ENCODE data around the gene GPD2. TPM values are rescaled to one million over a fixed set of nuclear protein-coding genes. Genes with fewer than 3 reads are reported as not detected.
"Not testable (repeated sequence)": the region's sequence is repeated elsewhere in the genome, so short reads cannot be mapped to it uniquely, and the experiment has no call there.

The GPD2 gene
- total RNA-seq, 2 experiments from 2014 or later, result 31.6 to 32.6 TPM

DNA sequence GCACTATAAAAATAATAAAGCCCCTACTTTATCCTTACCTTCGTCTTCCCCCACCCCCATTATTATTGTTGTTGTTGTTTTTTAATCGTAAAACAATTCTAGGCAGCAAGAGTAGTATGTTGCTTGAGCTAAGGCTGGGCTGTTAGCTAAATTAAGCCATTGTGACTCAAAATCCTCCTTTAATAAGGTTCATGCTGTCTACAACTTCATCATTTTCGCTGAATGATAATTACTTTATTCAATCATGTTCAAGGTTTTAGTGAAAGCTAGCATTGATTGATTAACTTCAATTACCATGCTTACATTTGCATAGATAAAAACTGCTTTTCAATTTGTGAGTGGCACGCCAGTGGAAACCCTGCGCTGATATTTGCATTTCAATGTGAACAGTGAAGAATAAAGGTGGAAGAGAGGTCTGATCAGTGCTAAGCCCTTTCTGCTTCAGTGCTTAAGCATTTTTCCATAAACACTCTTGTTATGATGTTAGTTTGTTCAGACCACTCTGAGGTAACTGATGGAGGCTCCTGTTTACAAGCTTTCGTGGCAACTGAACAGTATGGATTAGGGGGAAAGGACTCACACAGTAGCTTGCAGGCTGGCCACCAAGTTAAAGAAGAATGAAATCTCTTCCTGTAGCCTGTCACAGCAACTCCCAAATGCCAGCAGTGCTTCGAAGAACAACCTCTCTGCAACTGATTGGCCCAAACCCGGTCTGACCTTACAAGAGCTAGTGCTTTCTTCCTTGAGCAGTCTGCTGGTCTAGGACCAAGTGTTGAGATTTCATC, 156.8 kb downstream of the GPD2 start:
- DNase-seq (no peak), ATAC-seq (no peak)
- intact Hi-C loops (cut with DNase I, micrococcal nuclease), result loop anchor here in 1 of 2 experiments (5.0 kb wide), 1 partner anchor 599 kb away; no protein-coding TSS in a partner anchor
- no peak overlapping the region for H3K4me3 Mint-ChIP-seq
- no peaks in the 10 kb centered on the region for H3K36me3 Mint-ChIP-seq (ENCODE audit: low read depth)
- H3K4me1 Mint-ChIP-seq, result peaks cover 4% of the 10 kb centered on the region
- H3K27me3 Mint-ChIP-seq, result peaks cover 2% of the 10 kb centered on the region
- H3K27ac Mint-ChIP-seq, result no peak overlapping the region
- no peaks in the 10 kb centered on the region for H3K9me3 Mint-ChIP-seq (ENCODE audit: low read depth)
- ChIA-PET CTCF (no interaction called here), POLR2A (no interaction called here)

DNA sequence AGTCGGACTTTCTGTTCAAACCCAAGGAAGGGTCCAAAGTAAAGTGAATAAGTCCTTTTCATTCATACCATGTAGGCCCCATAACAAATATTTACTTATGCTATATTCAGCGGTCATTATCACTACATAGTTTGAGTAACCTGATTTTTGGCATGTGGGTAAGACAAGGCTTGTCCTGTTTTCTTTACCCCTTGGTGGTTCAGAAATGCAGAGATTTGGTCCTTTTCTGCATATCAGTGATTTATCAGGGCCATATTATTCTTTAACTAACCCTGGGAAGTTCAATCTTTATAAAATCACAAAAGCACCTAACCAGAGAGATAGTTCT, 157.4 kb downstream of the GPD2 start:
- H3K27me3 Mint-ChIP-seq, result peaks cover 2% of the 10 kb centered on the region
- ATAC-seq, result no peak
- peaks cover 4% of the 10 kb centered on the region for H3K4me1 Mint-ChIP-seq
- no peak overlapping the region for H3K4me3 Mint-ChIP-seq
- no peaks in the 10 kb centered on the region for H3K9me3 Mint-ChIP-seq (ENCODE audit: low read depth)
- H3K36me3 Mint-ChIP-seq (ENCODE audit: low read depth), result no peaks in the 10 kb centered on the region
- no peak overlapping the region for H3K27ac Mint-ChIP-seq
- intact Hi-C loops (cut with DNase I, micrococcal nuclease), result loop anchor here in 1 of 2 experiments (5.0 kb wide), 1 partner anchor 599 kb away; no protein-coding TSS in a partner anchor
- ChIA-PET CTCF (no interaction called here), POLR2A (no interaction called here)
- no peak for DNase-seq

DNA sequence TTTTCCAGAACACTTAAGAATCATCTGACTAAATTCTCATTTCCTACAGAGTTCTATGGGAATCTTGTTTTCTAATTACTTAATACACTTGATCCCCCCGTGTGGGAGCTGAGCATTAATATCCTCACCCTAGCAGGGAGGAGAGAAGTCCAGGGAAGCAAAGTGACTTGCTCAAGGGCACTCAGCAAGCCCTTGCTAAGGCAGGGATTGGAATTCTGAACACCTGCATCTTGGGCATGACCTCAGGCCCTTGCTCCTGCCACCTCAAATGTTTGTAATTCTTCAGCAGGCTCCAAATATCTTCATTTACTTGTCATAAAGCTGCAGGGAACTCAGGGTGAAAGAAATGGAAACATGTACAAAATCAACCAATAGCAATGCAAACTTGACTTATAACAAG, 162.4 kb downstream of the GPD2 start:
- intact Hi-C loops (cut with DNase I, micrococcal nuclease), result no loop called here
- H3K36me3 Mint-ChIP-seq (ENCODE audit: low read depth), result no peaks in the 10 kb centered on the region
- POLR2A ChIA-PET, result no interaction called here
- H3K27me3 Mint-ChIP-seq, result peaks cover 8% of the 10 kb centered on the region
- DNase-seq (no peak), ATAC-seq (no peak)
- H3K4me1 Mint-ChIP-seq, result no peaks in the 10 kb centered on the region
- no peak overlapping the region for H3K4me3 Mint-ChIP-seq
- no peak overlapping the region for H3K27ac Mint-ChIP-seq
- CTCF ChIA-PET, result no interaction called here
- H3K9me3 Mint-ChIP-seq (ENCODE audit: low read depth), result no peaks in the 10 kb centered on the region

DNA sequence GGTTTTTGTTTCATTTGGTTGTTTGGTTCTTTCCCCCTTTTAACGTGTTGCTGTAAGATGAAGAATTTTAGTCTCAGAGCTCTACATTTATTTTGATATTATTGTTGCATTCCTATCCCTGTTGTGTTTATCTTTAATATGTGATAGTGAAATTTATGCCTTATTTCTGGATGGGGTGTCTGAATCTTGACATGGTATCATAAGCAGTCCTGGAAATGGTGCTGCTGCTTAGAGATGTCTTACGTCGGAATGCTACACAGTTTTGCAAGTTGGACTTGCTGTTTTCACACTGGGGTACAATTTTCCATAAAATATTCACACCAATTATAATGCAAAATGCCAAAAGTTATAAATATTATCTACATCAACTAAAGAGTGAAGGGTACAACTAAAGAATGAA, 164.0 kb downstream of the GPD2 start:
- Mint-ChIP-seq H3K4me3 (no peak overlapping the region), H3K4me1 (no peaks in the 10 kb centered on the region), H3K9me3 (ENCODE audit: low read depth) (no peaks in the 10 kb centered on the region), H3K27ac (no peak overlapping the region), H3K27me3 (peaks cover 8% of the 10 kb centered on the region), H3K36me3 (ENCODE audit: low read depth) (no peaks in the 10 kb centered on the region)
- DNase-seq, result no peak
- intact Hi-C loops (cut with DNase I, micrococcal nuclease), result no loop called here
- ChIA-PET CTCF (no interaction called here), POLR2A (interaction anchor here (0.9 kb wide), 1 partner anchor 178 kb away, joined by 3 read pairs; no protein-coding TSS in a partner anchor)
- ATAC-seq, result no peak

DNA sequence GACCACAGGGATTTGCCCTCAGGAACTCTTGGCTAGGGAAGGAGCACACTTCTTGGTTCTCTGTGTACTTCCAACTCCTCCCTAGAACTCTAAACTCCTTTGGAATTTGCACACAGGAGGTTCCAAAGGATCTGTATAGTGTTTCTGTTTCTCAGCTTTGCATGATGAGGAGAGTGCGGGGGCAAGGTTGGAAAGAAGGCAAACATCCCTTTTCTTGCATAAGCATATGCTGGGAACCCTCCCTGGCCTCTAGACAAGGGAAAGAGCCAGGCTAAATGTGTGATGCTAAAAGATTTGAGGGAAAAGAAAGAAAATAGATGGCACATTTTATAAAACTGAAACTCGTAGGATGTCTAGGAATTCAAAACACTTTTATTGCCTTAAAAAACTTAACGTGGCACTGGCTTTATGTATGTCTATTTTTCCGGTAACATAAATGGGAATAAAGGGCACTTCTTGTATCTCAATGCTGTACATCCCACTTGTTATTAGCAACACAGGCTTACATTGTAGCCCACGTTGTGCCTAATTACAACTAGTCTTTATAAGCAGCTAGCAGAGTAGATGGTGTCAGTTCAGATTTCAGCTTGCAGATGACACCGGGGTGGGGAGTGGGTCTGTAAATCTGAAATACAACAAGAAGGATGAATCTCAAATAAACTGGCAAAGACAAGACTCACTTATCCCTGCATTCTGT, 165.8 kb downstream of the GPD2 start:
- CTCF ChIA-PET, result interaction anchor here (1.0 kb wide), 1 partner anchor 20 kb away, joined by 3 read pairs; no protein-coding TSS in a partner anchor
- POLR2A ChIA-PET, result no interaction called here
- intact Hi-C loops (cut with DNase I, micrococcal nuclease), result no loop called here

DNA sequence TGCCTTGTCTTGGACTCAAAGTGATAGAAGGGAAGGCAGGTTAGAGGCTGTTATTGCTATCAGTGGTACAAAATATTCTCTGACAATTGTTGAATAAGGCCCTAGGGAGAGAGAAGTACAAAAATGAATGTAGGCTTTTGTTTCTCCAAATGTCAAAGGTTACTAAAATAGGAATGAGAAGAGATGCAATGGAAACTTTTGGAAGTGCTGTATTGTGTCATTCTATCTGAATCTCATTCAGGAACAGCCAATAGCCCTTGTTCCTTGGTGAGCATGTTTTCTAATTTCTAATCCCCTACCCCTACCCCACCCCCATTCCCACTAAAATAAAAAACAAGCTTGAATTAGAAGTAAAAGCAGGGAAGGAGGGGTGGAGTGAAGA, 166.4 kb downstream of the GPD2 start:
- ATAC-seq (no peak), DNase-seq (no peak)
- Mint-ChIP-seq H3K27me3 (peaks cover 6% of the 10 kb centered on the region), H3K36me3 (ENCODE audit: low read depth) (no peaks in the 10 kb centered on the region), H3K4me3 (no peak overlapping the region), H3K27ac (no peak overlapping the region), H3K9me3 (ENCODE audit: low read depth) (no peaks in the 10 kb centered on the region), H3K4me1 (no peaks in the 10 kb centered on the region)
- intact Hi-C loops (cut with DNase I, micrococcal nuclease), result no loop called here
- CTCF ChIA-PET, result interaction anchor here (1.0 kb wide), 1 partner anchor 21 kb away, joined by 3 read pairs; no protein-coding TSS in a partner anchor
- POLR2A ChIA-PET, result no interaction called here

More for the DNA sequence above, 165.8 kb downstream of the GPD2 start:
- DNase-seq, result no peak
- Mint-ChIP-seq H3K4me3 (no peak overlapping the region), H3K9me3 (ENCODE audit: low read depth) (no peaks in the 10 kb centered on the region), H3K4me1 (no peaks in the 10 kb centered on the region), H3K36me3 (ENCODE audit: low read depth) (no peaks in the 10 kb centered on the region), H3K27me3 (peaks cover 6% of the 10 kb centered on the region), H3K27ac (no peak overlapping the region)
- no peak for ATAC-seq

DNA sequence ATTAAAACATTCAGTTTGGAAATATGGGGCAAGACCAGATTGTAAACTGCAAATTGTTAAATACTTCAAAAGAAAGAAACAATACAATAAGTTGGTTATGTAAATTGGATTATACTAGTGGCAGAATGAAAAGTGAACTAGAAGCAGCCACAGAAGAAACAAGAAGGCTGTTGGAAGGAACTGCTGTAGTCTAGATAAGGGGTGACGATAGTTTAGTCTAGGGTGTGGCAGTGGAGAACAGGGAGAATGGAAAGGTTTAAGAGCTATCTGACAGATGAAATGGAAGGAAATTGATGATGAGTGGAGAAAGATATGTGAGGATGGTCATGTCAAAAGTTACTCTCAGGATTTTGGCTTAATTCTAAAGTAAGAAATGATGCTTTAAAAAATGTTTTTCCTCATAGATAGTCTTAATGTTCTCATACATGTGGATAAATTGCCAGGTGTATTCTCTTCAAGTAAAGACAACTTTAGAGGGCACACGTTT, 179.7 kb downstream of the GPD2 start:
- H3K36me3 Mint-ChIP-seq (ENCODE audit: low read depth), result no peaks in the 10 kb centered on the region
- CTCF ChIA-PET, result no interaction called here
- no peak for ATAC-seq
- no peaks in the 10 kb centered on the region for H3K9me3 Mint-ChIP-seq (ENCODE audit: low read depth)
- DNase-seq, result no peak
- POLR2A ChIA-PET, result no interaction called here
- H3K27ac Mint-ChIP-seq, result no peak overlapping the region
- H3K4me1 Mint-ChIP-seq, result no peaks in the 10 kb centered on the region
- peaks cover 4% of the 10 kb centered on the region for H3K27me3 Mint-ChIP-seq
- H3K4me3 Mint-ChIP-seq, result no peak overlapping the region
- intact Hi-C loops (cut with DNase I, micrococcal nuclease), result no loop called here

DNA sequence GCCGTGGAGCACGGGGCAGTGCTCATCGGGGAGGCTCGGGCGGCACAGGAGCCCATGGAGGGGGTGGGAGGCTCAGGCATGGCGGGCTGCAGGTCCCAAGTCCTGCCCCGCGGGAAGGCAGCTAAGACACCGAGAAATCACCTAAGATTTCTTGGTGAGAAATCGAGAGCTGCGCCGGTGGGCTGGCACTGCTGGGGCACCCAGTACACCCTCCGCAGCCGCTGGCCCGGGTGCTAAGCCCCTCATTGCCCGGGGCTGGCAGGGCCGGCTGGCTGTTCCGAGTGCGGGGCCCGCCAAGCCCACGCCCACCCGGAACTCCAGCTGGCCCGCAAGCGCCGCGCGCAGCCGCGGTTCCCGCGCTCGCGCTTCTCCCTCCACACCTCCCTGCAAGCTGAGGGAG, 181.9 kb downstream of the GPD2 start:
- ATAC-seq; H3K9me3 Mint-ChIP-seq (ENCODE audit: low read depth); H3K4me1 Mint-ChIP-seq; H3K27ac Mint-ChIP-seq; POLR2A ChIA-PET; intact Hi-C loops (cut with DNase I, micrococcal nuclease); DNase-seq; H3K27me3 Mint-ChIP-seq; H3K4me3 Mint-ChIP-seq; H3K36me3 Mint-ChIP-seq (ENCODE audit: low read depth): not testable (repeated sequence)
- CTCF ChIA-PET, result interaction anchor here (0.6 to 1.3 kb wide), 2 partner anchors 19 to 22 kb away, joined by 3 to 4 read pairs; no protein-coding TSS in a partner anchor

DNA sequence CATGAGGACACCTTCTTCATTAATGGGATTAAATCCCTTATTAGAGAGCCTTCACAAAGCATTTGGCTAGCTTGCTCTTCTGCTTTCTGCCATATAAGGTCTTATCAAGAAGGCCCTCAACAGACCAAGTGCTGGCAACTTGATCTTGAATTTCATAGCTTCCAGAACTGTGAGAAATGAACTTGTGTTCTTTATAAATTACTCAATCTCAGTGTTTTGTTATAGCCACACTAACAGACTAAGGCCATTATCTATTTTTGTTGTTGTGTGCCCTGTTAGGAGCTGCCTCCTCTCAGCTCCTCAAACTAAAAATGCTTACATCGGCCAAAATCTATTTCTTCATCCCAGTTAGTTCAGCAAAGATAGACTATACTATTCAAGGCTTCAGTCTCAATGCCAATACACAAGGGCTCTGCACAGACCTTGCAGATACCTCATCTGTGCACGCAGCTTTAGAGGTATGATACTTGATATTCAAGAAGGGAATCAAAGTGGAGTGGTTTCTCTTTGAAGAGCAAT, 182.9 kb downstream of the GPD2 start:
- no peaks in the 10 kb centered on the region for H3K4me1 Mint-ChIP-seq
- H3K36me3 Mint-ChIP-seq (ENCODE audit: low read depth), result no peaks in the 10 kb centered on the region
- H3K27me3 Mint-ChIP-seq, result peaks cover 5% of the 10 kb centered on the region
- intact Hi-C loops (cut with DNase I, micrococcal nuclease), result no loop called here
- POLR2A ChIA-PET, result no interaction called here
- H3K4me3 Mint-ChIP-seq, result no peak overlapping the region
- DNase-seq, result no peak
- ATAC-seq, result no peak
- CTCF ChIA-PET, result no interaction called here
- no peak overlapping the region for H3K27ac Mint-ChIP-seq
- H3K9me3 Mint-ChIP-seq (ENCODE audit: low read depth), result no peaks in the 10 kb centered on the region

DNA sequence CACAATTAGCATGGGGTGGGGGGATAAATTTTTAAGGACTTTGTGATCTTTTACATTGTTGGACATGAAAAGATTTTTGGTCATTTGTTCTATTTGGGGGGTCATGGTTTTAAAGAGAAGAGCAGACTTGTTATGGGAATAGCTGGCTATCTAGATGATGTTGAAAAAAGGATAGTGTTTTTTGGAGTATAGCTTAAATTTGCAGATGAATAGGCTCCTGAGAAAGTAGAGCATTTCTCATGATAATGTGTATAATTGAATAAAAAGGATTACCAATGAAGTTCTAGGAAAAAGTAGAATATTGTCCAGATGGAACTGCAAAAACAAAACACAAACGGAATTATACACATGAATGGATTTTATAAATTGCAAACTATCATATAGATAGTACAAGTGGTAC, 186.3 kb downstream of the GPD2 start:
- no peak for ATAC-seq
- peaks cover 5% of the 10 kb centered on the region for H3K27me3 Mint-ChIP-seq
- no peak overlapping the region for H3K27ac Mint-ChIP-seq
- no peaks in the 10 kb centered on the region for H3K36me3 Mint-ChIP-seq (ENCODE audit: low read depth)
- ChIA-PET POLR2A (no interaction called here), CTCF (no interaction called here)
- H3K4me1 Mint-ChIP-seq, result no peaks in the 10 kb centered on the region
- H3K4me3 Mint-ChIP-seq, result no peak overlapping the region
- intact Hi-C loops (cut with DNase I, micrococcal nuclease), result no loop called here
- peaks cover 2% of the 10 kb centered on the region for H3K9me3 Mint-ChIP-seq (ENCODE audit: low read depth)
- no peak for DNase-seq

DNA sequence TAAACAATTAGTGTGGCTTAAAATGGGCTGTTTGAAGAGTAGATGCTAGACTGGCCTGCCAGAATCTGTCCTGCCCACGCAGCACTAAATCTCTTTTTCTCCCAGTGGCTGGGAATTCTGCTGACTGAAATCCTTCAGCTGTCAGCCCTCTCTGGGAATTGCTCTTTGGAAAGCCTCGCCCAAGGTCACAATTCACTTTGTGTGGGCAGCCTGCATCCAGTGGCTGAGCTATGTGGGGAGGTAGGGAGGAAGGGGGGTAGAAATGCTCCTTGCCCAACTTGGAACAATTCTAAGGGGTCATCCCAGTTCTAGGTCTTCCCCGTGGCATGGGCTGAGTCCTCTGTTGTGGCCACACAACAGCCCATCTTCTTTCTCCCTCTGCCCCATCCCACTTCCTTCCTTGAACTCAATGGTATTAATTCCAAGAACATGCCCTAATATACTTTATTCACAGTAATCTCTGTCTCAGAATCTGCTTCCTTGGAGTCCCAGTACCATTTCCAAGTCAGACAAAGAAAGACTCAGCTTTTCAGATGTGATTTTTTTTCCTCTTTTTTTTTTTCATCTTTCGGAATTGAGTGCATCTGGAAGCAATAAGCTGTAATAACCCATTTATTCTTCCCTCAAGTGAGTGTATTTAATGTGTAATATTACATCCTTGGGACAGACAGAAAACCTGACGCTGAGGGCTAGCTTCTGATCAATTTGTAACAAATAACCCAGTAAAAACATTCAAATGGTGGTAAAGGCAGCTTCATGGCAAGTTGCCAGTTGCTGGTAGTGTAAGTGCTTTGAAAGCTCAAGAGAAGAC, 189.4 kb downstream of the GPD2 start:
- Mint-ChIP-seq H3K27ac (no peak overlapping the region), H3K36me3 (ENCODE audit: low read depth) (no peaks in the 10 kb centered on the region), H3K27me3 (peaks cover 5% of the 10 kb centered on the region), H3K4me1 (no peaks in the 10 kb centered on the region), H3K9me3 (ENCODE audit: low read depth) (peaks cover 2% of the 10 kb centered on the region), H3K4me3 (no peak overlapping the region)
- CTCF ChIA-PET, result interaction anchor here (0.7 kb wide), 1 partner anchor 58 kb away, joined by 3 read pairs; no protein-coding TSS in a partner anchor
- ATAC-seq (no peak), DNase-seq (no peak)
- POLR2A ChIA-PET, result no interaction called here
- intact Hi-C loops (cut with DNase I, micrococcal nuclease), result no loop called here
